CD4-positive, alpha-beta T cell (primary cell): Measurements from ENCODE around the gene CAMTA1. TPM values are rescaled to one million over a fixed set of nuclear protein-coding genes. Genes with fewer than 3 reads are reported as not detected.

ENCODE experiments used
- ATAC-seq: fragments of 200-7000 bp; cut with Tn5 transposase; one replicate; pipeline ENCODE4 v1.10.0; 2022; ENCODE audit warnings: mild to moderate bottlenecking; ENCODE audit not compliant: poor library complexity
- CTCF ChIA-PET: fragments of 350-600 bp; sonication (Branson Sonifier 250); formaldehyde crosslinking; loops from one replicate; lab custom pipeline; 2021; ENCODE audit warnings: antibody characterized with exemption, inconsistent platforms; lab: Charles Lee
- POLR2A ChIA-PET: fragments of 350-600 bp; sonication (Branson Sonifier 250); formaldehyde crosslinking; loops from one replicate; lab custom pipeline; 2021; ENCODE audit warnings: antibody characterized with exemption, inconsistent platforms; lab: Charles Lee
- DNase-seq, 14 experiments: peaks; one replicate each; pipeline ENCODE4 v3.0.0-alpha.2; 2013 to 2020; ENCODE audit warnings: mixed read lengths in 2 of 14
- H3K27ac ChIP-seq, 2 donors: one replicate each; pipeline versions ENCODE4 v1.5.1 to v1.7.0; 2013; ENCODE audit warnings: low read length in 2 of 2, low read depth in 1 of 2, mild to moderate bottlenecking in 1 of 2
- H3K27me3 ChIP-seq, 2 experiments: 1 replicate in 1 of 2; 2 replicates in 1 of 2; pipeline versions ENCODE4 v1.6.1 to v1.7.0; 2013; ENCODE audit warnings: low read length in 2 of 2, control low read depth in 1 of 2, mild to moderate bottlenecking in 1 of 2, moderate library complexity in 1 of 2; ENCODE audit not compliant: insufficient read depth in 2 of 2, control insufficient read depth in 1 of 2
- H3K36me3 ChIP-seq: one replicate; pipeline ENCODE4 v1.6.1; 2013; ENCODE audit warnings: low read length, control low read depth; ENCODE audit not compliant: insufficient read depth
- H3K4me1 ChIP-seq: one replicate; pipeline ENCODE4 v1.6.1; 2013; ENCODE audit warnings: low read length, control low read depth; ENCODE audit not compliant: insufficient read depth
- H3K4me3 ChIP-seq: one replicate; pipeline ENCODE4 v1.5.1; 2013; ENCODE audit warnings: mild to moderate bottlenecking, low read length, moderate library complexity
- H3K9me3 ChIP-seq, 2 experiments: 1 replicate in 1 of 2; 2 replicates in 1 of 2; pipeline versions ENCODE4 v1.6.1 to v1.7.0; 2013; ENCODE audit warnings: low read length in 2 of 2, mild to moderate bottlenecking in 2 of 2, control low read depth in 1 of 2, moderate library complexity in 1 of 2; ENCODE audit not compliant: control insufficient read depth in 1 of 2, insufficient read depth in 1 of 2
- H3K27ac Mint-ChIP-seq: one replicate; pipeline ENCODE4 v1.8.0; 2020; ENCODE audit warnings: mixed read lengths
- H3K27me3 Mint-ChIP-seq: one replicate; pipeline ENCODE4 v1.8.0; 2021; ENCODE audit warnings: mixed read lengths
- H3K36me3 Mint-ChIP-seq: one replicate; pipeline ENCODE4 v1.8.0; 2021; ENCODE audit warnings: low read depth, mixed read lengths
- H3K4me1 Mint-ChIP-seq: one replicate; pipeline ENCODE4 v1.8.0; 2021; ENCODE audit warnings: low read depth, mixed read lengths
- H3K4me3 Mint-ChIP-seq: one replicate; pipeline ENCODE4 v1.8.0; 2020; ENCODE audit warnings: mild to moderate bottlenecking, mixed read lengths
- H3K9me3 Mint-ChIP-seq: one replicate; pipeline ENCODE4 v1.8.0; 2020; ENCODE audit warnings: mixed read lengths
- intact Hi-C, 2 experiments: fragments of 100-400 bp; cut with DNase I in 1 of 2; cut with micrococcal nuclease in 1 of 2; formaldehyde crosslinking; loops; one replicate each; pipeline versions ENCODE4 v1.15.1 to v1.9.0; 2023 to 2025; cut with DNase I, micrococcal nuclease
- total RNA-seq, 174 experiments: library from RNA in 2 of 174; stranded (reverse) in 2 of 174; gene quantifications; one replicate each; pipeline ENCODE4 v1.2.3 and lab custom pipeline; 2021 to 2026
- TF ChIP-seq, protein P1 (sequence below): fragments of 200-600 bp; IDR thresholded peaks from one replicate; pipeline ENCODE4 v1.8.0; 2022; ENCODE audit warnings: antibody characterized with exemption, mild to moderate bottlenecking

Gene CAMTA1
- total RNA-seq, 2 experiments from 2014 or later: 38.6 to 39.3 TPM

DNA sequence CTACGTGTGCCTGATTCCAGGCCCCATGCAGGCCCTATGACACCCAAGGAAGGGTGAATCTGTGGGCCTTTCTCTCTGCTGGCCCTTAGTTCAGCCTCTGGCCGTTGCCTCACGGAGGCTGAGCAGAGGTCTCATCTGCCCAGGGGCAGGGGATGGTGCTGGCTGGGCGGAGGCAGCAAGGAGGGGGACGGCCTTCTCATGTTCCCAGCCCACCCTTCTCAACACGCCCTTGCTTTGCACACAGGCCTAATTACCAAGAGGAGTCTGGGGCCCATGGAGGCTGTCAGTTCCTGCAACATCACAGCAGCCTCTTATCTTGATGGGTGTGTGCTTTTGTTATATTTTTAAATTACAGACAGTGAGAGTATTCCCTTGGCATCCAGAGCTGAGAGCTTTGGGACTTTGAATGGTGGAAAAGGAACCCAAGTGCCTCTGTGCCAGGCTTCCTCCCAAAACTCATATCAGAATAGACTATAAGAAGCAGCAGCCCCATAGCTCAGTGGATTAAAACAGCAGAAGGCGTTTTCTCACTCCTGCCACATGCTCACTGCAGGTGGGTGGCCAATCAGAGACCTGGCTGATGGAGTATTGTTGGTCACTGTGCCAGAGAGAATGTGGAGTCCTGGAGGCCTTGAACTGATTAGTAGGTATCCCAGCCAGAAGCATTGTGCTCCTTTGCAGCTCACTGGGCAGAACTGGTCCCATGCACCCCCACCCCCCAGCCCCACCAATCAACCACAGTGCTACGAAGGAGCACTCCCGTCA lies 164.9 kb downstream of the CAMTA1 start:
- Histone ChIP-seq H3K27ac (no peak overlapping the region), H3K36me3 (no peaks in the 10 kb centered on the region), H3K27me3 (no peaks in the 10 kb centered on the region), H3K9me3 (no peaks in the 10 kb centered on the region), H3K4me1 (no peaks in the 10 kb centered on the region), H3K4me3 (no peak overlapping the region)
- Mint-ChIP-seq H3K4me3 (no peak overlapping the region), H3K27me3 (no peaks in the 10 kb centered on the region), H3K4me1 (no peaks in the 10 kb centered on the region), H3K27ac (no peak overlapping the region), H3K9me3 (no peaks in the 10 kb centered on the region), H3K36me3 (no peaks in the 10 kb centered on the region)
- no peak for DNase-seq
- intact Hi-C loops: no loop called here
- ATAC-seq: no peak
- POLR2A ChIA-PET: no interaction called here
- CTCF ChIA-PET: no interaction called here
- TF ChIP-seq, protein P1, sequence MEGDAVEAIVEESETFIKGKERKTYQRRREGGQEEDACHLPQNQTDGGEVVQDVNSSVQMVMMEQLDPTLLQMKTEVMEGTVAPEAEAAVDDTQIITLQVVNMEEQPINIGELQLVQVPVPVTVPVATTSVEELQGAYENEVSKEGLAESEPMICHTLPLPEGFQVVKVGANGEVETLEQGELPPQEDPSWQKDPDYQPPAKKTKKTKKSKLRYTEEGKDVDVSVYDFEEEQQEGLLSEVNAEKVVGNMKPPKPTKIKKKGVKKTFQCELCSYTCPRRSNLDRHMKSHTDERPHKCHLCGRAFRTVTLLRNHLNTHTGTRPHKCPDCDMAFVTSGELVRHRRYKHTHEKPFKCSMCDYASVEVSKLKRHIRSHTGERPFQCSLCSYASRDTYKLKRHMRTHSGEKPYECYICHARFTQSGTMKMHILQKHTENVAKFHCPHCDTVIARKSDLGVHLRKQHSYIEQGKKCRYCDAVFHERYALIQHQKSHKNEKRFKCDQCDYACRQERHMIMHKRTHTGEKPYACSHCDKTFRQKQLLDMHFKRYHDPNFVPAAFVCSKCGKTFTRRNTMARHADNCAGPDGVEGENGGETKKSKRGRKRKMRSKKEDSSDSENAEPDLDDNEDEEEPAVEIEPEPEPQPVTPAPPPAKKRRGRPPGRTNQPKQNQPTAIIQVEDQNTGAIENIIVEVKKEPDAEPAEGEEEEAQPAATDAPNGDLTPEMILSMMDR: no peak

DNA sequence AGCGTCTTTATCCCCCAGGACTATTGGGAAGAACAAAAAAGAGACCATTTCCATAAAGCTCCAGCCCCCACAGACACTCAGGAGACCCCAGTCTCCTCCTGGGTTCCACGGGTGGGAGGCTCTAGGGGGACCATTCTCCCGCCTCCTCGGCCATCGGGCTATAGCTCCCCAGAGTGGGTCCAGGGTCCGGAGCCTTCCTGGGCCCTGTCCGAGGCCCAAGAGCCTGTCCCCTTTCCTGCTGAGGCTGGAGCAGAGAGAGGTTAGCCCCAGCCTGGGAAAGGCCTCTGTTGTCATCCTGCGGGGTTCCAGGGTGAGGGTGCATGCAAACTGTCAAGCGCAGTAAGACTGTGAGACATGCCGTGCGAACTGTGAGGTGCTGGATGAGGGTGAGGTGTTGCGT lies 166.3 kb downstream of the CAMTA1 start:
- intact Hi-C loops: no loop called here
- TF ChIP-seq, protein P1: no peak
- ChIA-PET CTCF (no interaction called here), POLR2A (no interaction called here)
- no peaks in the 10 kb centered on the region for H3K9me3 ChIP-seq
- Mint-ChIP-seq H3K9me3 (no peaks in the 10 kb centered on the region), H3K36me3 (no peaks in the 10 kb centered on the region), H3K4me1 (no peaks in the 10 kb centered on the region), H3K4me3 (no peak overlapping the region), H3K27me3 (no peaks in the 10 kb centered on the region), H3K27ac (no peak overlapping the region)
- H3K4me1 ChIP-seq: no peaks in the 10 kb centered on the region
- no peak overlapping the region for H3K4me3 ChIP-seq
- DNase-seq (no peak), ATAC-seq (no peak)
- H3K27me3 ChIP-seq: no peaks in the 10 kb centered on the region
- H3K27ac ChIP-seq: no peak overlapping the region
- H3K36me3 ChIP-seq: no peaks in the 10 kb centered on the region

DNA sequence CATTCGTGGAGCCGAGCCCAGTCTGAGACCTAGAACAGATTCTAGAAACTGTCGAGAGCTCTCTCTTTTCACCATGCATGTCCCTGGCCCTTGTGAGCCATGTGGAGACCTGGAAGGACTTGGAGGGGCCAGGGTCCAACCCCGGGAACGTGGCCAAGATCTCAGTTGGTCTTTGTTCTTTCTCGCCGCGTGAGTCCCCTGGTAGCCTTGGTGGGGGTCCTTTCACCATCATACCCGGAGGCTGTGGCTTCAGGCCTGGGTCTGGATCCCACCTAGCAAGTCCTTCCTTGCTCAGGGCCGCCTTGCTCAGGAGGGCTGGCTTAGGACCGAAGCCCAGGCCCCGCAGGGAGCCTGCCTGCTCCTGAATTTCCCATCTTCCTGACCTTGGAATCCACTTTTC lies 168.0 kb downstream of the CAMTA1 start:
- TF ChIP-seq, protein P1: no peak
- Histone ChIP-seq H3K27me3 (no peaks in the 10 kb centered on the region), H3K9me3 (no peaks in the 10 kb centered on the region), H3K4me3 (no peak overlapping the region), H3K4me1 (no peaks in the 10 kb centered on the region), H3K27ac (no peak overlapping the region), H3K36me3 (no peaks in the 10 kb centered on the region)
- Mint-ChIP-seq H3K27me3 (no peaks in the 10 kb centered on the region), H3K9me3 (no peaks in the 10 kb centered on the region), H3K27ac (no peak overlapping the region), H3K4me1 (no peaks in the 10 kb centered on the region), H3K4me3 (no peak overlapping the region), H3K36me3 (no peaks in the 10 kb centered on the region)
- ATAC-seq (no peak), DNase-seq (no peak)
- POLR2A ChIA-PET: no interaction called here
- intact Hi-C loops: no loop called here
- CTCF ChIA-PET: no interaction called here
